GM18870 (cell line): ENCODE results near the gene GRAMD1A.
"Not testable (repeated sequence)": the region's sequence is repeated elsewhere in the genome, so short reads cannot be mapped to it uniquely, and the experiment has no call there.

Experiments
- ATAC-seq: cut with Tn5 transposase; IDR thresholded peaks from one replicate; pipeline ENCODE4 v1.9.1; 2021; ENCODE audit warnings: moderate library complexity; ENCODE audit not compliant: unreplicated experiment

Gene GRAMD1A

GRCh38 chr19:34976611-34977010 is 23.5 kb upstream of the GRAMD1A start:
- no peak for ATAC-seq

- ATAC-seq = no peak
Observed at GRCh38 chr19:34979819-34980640, 20.1 kb upstream of the GRAMD1A start.

GRCh38 chr19:34982275-34982674 is 17.8 kb upstream of the GRAMD1A start:
- no peak for ATAC-seq

GRCh38 chr19:34983786-34984185 is 16.3 kb upstream of the GRAMD1A start:
- no peak for ATAC-seq

GRCh38 chr19:34984287-34984686 is 15.8 kb upstream of the GRAMD1A start:
- ATAC-seq = no peak

GRCh38 chr19:34985249-34986022 is 14.7 kb upstream of the GRAMD1A start:
- ATAC-seq = no peak

GRCh38 chr19:34988119-34988518 is 12.0 kb upstream of the GRAMD1A start:
- no peak for ATAC-seq

- ATAC-seq = no peak
Observed at GRCh38 chr19:34989298-34989697, 10.8 kb upstream of the GRAMD1A start.

GRCh38 chr19:34990578-34991192 is 9.4 kb upstream of the GRAMD1A start:
- ATAC-seq = no peak

- ATAC-seq = no peak
Observed at GRCh38 chr19:34991542-34992333, 8.4 kb upstream of the GRAMD1A start.

GRCh38 chr19:34992582-34992981 is 7.5 kb upstream of the GRAMD1A start:
- not testable (repeated sequence) for ATAC-seq

- ATAC-seq = no peak
Observed at GRCh38 chr19:34994286-34994642, 5.9 kb upstream of the GRAMD1A start.

GRCh38 chr19:34994643-34995541 is 5.2 kb upstream of the GRAMD1A start:
- ATAC-seq = no peak

GRCh38 chr19:34995551-34995950 is 4.6 kb upstream of the GRAMD1A start:
- ATAC-seq = no peak

- ATAC-seq = no peak
Observed at GRCh38 chr19:34997071-34997617, 3.0 kb upstream of the GRAMD1A start.

- not testable (repeated sequence) for ATAC-seq
Observed at GRCh38 chr19:34998224-34998623, 1.9 kb upstream of the GRAMD1A start.

- ATAC-seq = no peak
Observed at GRCh38 chr19:34998777-34999497, 1.2 kb upstream of the GRAMD1A start.

GRCh38 chr19:35000338-35000646 is 169 bp downstream of the GRAMD1A start:
- ATAC-seq = no peak
